ENCODE data around the gene DDX39B.
"Not testable (repeated sequence)": the region's sequence is repeated elsewhere in the genome, so short reads cannot be mapped to it uniquely, and the experiment has no call there.

The DDX39B gene

DNA sequence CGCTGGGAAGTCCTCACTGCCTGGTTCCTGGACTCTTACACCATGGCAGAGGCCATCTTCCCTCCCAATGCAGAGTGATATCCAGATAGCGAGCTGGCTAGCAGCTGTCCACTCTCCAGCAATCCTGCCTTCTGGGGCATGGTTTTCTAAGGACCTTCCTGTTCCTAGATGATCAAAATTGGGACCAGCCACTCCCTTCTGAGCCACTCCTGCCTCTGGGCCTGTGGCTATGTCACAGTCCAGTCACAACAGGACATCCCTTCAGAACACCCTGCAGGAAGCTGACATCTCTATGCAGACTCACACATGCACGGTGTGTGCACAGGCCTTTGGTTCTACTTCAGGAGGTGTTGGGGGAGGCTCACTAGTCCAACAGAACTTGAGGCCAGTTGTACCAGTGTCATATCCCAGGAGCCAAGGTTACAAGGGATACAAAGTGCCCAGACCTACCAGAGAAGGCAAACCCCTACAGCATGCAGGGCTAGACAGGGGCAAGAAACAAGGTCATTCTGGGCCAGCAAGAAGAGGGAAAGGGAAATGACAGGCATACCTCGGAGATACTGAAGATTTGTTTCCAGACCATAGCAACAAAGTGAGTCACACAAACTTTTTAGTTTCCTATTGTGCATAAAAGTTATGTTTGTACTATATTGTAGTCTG lies 15.7 kb downstream of the DDX39B start:
- no peak for FAIRE-seq

DNA sequence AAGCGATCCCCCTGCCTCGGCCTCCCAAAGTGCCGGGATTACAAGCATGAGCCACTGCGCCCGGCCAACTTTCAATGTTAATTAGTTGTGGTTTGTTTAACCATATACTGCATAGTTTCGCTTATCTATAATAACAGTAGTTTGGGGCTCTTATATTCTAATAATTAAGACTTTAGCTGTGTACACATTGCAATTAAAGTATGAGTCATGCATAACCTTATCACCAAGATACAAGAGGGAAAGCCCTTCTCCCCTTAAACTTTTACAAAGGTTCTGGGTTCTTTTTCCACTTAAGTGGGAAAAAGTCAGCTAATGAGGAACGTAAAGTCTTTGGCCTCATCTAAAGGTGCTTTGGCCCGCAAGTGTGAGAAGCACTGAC lies 16.3 kb downstream of the DDX39B start:
- no peak for FAIRE-seq

DNA sequence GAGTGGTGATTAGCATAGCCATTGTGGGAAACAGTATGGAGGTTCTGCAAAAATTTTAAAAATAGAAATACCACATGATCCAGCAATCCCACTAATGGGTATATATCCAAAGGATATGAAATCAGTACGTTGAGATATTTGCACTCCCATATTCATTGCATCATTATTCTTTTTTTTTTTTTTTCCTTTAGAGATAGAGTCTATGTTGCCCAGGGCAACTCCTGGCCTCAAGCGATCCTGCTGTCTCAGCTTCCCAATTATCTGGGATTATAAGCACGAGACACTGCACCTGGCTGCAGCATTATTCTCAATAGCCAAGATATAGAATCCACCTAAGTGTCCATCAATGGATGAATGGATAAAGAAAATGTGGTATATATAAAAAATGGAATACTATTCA lies 20.0 kb downstream of the DDX39B start:
- no peak for FAIRE-seq

DNA sequence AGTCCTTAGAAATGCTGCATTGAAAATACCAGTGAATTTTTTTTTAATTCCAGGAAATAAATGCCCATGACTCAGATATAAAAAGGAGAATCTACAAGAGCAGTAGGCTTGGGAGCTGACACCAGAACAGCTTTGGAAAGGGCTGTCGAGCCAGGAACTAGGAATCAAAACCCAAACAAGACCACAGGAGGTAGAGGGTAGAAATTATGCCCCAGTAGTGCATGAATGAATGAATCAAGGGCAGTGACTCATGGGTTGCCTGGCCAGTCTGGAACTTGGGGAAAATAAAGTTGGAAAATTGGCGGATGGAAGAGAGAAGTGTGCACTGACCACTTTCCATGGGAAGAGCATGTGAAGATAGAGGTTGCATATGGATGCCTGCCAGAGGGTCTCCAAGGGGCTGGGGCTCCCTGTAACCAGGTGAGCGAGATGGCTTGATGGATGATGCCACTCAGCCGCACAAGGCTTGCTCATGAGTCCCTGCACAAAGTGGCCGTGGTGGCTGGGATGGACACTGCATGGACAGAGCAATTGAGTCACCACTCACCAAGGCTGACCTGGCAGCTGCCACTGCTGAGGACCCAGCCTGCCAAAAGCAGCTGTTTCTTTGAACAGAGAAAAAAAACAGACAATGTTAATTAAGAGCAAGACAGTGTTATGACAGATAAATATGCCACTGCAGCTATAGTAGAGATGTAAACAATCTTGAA lies 28.2 kb downstream of the DDX39B start:
- no peak for FAIRE-seq

DNA sequence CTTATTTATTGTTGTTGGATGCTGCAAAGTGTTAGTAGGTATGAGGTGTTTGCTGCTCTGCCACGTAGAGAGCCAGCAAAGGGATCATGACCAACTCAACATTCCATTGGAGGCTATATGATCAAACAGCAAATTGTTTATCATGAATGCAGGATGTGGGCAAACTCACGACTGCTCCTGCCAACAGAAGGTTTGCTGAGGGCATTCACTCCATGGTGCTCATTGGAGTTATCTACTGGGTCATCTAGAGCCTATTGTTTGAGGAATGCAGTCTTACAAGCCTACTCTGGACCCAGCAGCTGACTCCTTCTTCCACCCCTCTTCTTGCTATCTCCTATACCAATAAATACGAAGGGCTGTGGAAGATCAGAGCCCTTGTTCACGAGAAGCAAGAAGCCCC lies 31.8 kb downstream of the DDX39B start:
- no peak for FAIRE-seq

DNA sequence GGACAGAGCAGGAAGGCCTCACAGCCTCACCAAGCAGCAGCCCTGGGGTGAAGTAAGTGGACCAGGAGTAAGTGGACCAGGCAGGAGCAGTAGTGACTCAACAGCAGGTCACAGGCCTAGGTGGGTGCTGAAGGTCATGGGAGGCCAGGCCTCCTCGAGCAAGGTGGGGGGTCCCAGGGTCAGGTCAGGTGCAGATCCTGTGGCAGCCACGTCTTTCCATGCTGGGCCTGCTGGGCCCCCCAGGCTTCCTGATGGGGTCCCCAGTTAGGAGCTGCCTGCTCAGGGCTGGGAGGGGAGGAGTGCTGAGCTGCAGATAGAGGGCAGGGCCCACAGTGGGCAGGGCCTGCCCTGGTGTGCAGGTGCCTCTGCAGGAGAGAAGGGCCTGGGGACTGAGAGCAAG lies 32.8 kb downstream of the DDX39B start:
- not testable (repeated sequence) for FAIRE-seq

DNA sequence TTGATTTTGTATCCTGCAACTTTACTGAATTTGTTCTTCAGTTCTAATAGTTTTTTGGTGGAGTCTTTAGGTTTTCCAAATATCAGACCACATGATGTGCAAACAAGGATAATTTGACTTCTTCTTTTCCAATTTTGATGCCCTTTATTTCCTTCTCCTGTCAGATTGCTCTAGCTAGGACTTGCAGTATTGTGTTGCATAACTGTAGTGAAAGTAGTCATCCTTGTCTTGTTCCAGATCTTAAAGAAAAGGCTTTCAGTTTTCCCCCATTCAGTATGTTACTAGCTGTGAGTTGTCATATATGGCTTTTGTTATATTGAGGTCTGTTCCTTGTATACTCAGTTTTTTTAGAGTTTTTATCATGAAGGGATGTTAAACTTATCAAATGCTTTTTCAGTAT lies 39.2 kb downstream of the DDX39B start:
- FAIRE-seq: no peak

DNA sequence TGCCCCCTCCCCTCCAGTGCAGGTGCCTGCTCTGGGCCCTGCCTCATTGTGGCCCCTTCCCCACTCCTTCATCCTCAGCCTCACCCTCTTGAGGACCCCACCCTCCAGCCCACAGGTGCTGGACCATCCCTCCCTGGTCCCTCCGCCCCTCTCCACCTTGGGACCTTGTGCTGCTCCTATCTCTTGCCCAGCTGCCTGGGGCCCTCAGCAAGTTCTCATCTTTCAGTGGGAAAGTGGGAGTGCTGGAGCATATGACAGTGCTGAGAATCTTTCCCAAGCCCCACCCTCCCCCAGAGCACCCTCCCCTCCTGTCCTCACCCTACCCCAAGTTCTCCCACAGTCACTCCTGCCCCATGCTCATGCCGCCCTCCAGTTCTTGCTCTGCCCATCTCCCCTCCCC lies 42.2 kb downstream of the DDX39B start:
- not testable (repeated sequence) for FAIRE-seq

DNA sequence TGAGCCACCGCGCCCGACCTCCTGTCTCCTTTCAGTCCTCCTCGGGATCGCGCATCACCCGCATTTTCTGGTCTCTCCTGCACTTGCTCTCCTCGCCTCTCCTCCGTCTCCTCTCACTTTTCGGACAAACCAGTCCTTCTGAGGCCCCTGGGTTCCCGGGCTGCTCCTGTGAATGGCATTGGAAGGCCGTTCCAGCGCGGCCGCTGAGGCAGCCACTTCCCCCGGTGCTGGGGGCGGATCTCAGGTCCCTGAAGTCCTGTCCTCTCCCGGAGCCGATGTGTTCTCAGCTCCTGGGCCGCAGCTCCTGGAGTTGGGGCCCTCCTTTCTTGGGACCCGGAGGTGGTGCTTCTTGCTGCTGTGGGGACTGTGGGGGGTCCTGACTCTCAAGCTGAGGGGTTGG lies 43.1 kb downstream of the DDX39B start:
- FAIRE-seq: no peak

DNA sequence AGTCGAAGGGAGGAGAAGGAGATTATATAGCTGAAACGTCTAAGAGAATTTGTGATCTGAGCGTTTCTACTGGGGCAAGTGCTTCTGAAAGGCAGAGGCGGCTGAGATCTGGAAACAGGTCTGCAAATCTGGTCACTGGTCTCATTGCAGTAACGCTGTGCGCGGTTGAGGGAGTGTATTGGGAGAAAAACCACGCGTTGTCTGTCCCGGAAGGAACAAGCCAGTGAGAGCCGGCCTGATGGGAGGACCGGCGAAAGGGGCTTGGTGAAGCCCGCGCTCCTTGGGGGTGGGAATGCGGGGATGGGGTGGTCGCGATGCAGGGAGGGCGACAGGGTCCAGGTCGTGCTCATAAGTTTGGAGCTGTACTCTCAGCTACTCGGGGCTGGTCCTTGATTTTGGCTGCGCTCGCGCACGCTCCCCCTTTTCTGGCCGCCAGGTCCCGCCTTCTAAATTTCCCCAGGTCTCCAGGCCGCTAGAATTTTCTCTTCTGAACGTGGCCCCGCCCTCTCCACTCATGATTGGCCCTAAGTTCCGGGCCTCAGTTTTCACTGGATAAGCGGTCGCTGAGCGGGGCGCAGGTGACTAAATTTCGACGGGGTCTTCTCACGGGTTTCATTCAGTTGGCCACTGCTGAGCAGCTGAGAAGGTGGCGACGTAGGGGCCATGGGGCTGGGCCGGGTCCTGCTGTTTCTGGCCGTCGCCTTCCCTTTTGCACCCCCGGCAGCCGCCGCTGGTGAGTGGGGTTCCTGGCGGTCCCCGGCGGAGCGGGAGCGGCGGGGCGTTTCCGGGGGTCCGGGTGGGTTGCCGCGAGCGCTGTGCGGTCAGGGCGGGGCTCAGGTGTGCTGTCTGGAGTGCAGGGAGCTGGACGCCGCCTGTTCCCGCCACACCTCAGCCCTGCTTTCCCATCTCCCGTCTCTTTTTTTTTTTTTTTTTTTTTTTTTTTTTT lies 44.0 kb downstream of the DDX39B start, which contains the start of gene MICB:
MICB (plus strand) TSS at position 615 of the 946 bp plus-strand sequence; CDS start at position 664, 49 bp downstream.
- no peak for FAIRE-seq

DNA sequence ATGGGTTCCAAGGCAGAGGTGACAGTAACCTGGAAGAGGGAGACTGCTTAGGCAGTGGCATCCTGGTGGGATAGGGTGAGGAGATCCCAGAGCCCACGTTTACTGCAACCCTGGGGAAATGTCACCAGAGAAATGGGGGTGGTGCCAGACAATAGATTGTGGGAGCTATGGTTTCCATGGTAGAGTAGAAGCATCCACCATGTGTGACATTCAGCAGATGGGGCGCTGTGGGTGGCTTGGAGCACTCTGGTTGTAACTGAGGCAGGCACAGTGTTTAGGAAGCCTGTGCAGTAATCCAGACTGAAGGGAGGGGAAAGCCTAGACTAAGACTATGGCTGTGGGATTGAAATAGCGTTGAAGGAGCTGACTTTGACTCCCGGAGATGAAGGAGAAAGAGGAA lies 45.0 kb downstream of the DDX39B start:
- FAIRE-seq: not testable (repeated sequence)

DNA sequence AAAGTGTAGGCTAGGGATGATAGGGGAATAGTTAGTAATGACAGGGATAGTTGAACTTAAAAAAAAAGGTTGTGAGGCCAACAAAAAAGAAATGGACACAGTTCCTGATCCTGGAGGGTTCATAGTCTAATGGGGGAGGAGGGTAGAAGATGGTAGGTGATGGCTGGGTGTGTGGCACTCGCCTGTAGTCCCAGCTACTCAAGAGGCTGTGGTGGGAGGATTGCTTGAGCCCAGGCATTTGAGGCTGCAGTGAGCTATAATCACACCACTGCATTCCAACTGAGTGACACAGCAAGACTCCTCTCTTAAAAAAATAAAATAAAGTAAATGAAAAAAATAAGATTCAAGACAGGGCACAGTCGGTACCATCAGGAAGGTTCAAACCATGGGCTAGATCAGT lies 46.2 kb downstream of the DDX39B start:
- FAIRE-seq: no peak

DNA sequence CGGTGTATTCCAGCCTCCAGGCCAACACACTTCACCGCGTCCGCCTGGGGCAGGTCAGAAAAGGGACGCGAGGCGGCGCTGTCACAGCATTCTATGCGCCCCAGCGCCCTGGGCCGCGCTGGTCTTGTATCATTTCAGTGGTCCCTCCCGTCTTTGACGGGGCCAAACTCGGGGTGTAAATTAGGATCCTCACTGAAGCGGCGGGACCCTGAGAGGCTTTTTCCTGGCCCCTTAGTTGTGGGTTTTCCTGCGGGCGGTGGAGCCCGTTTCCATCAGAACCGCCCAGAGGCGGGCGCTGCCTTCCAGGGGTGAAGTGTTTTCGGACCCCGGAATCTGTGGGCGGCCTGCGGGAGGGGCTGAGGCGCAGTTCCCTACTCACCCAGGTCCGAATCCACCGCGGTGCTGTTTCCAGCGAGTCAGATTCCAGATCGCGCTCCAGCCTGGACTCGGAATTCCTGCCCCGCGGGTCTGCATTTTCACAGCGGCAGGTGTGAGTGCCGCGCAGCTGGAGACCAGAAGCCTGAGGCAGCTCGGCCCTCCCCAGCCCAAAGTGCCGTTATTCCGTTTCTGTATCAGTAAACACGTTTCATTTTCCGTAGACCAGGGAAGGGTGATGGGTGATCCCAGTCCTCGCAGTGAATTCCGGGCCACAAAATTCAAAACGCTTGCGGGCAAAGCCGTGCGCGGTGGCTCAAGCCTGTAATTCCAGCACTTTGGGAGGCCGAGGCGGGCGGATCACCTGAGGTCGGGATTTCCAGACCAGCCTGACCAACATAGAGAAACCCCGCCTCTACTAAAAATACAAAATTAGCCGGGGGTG lies 47.7 kb downstream of the DDX39B start:
- no peak for FAIRE-seq

DNA sequence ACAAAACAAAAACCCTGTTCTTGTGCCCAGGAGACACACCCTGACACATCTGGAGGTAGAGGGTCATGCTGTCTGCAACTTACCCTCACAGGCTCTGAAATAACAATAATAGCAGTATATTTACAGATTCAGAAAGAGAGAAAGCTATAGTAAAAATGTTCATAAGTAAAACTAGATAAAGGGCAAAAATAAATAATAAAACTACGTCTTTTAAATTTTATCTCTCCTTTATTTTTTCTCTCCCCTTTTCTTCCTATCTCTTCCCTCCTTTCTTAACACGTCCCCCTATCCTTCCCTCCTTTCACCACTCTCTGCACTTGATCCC lies 48.3 kb downstream of the DDX39B start:
- FAIRE-seq: not testable (repeated sequence)

DNA sequence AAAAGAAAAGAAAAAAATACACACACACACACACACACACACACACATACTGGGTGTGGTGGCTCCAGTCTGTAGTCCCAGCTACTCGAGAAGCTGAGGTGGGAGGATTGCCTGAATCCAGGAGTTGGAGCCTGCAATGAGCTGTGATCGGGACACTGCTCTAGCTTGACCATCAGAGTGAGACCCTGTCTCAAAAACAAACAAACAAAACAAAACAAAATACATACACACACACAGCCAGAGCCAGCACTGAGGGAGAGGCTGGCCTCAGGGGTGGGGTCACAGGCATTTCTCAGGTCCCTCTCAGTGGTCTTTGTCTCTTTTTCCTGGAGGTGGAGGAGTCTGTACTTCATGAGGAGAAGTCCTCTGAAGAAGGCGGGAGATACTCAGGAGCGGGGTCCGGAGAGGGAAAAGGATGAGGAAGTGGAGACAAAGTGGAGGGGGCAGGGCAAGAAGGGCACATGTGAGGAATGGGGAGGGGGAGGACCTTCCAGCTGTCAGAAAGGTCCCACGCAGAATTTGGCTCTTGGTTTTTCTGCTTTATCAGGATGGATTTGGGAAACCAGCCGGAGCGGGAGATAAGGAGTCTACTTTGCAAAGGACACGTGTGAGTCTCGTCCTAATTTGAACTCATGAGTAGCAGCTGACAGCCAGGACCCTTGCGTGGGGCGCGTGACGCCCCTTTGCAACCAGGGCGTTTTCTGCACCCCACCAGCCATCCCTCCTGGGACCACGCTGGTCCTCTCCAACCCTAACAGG lies 51.5 kb downstream of the DDX39B start:
- FAIRE-seq: no peak

DNA sequence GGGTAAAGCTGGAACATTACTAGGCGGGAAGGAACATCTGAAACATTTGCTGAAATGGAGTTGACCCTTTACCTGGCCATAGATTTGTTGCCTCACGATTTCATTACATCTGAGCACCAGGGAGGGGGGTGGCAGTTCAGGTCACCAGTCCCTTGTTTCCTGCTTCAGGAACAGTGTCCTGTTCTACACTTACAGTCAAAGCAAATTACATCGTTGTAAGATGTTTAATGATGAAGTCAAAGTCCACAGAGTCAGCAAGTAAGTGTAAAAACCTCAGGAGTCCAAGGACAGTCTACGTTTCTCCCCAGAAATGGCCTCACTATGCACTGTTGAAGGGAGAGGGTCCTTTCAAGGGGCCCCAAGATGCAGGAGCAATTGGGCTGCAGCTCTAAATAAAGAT lies 52.7 kb downstream of the DDX39B start:
- no peak for FAIRE-seq

DNA sequence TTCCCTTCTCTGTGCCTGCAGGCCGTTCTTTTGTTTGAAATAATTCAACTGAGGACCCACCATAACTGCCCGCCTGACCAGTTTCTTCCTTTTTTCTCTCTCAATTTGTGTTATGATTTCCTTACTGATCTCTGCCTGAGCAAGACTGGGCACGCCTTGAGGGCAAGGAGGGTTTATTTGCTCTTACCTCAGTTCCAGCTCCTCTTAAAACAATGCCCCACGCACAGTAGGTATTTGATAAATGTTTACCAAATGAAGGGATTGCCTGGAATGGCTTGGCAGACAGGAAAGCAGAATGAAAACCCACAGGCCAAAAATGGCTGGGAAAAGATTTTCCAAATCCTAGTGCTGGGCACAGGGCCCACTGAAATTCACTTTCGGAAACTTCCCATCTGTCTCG lies 54.1 kb downstream of the DDX39B start:
- not testable (repeated sequence) for FAIRE-seq

DNA sequence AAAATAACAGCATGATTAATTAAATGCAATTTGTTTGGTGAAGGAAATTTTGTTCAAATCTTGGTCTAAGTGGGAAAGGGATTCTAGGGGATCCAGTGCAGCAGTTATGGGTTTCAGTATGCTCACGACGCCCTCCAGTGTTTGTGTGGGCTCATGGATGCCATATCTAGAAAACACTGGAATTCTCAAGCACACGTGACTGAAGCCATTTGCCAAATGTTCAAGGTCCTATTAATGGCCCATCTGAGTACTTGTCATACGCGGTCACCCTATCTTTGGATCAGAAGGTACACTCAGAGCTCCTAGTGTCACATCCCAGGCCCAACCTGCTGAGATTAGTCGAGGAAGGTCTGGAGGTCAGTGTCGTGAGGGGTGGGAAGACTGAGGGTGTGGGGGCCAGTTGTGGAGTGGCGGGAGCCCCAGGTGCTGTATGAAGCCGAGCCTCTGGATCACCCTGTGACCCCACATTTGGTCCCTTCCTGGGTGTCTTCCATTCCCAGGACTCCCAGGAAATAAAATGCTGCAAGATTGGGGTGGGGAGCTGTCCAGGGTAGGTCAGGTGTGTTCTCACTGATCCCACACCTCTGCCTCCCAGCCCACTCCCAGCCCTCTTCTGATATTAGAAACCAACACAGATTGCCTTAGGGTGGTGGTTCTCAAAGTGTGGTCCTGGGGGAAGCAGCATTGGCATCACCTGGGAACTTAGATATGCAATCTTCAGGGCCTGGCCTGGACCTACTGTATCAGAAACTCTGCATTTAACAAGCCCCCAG lies 55.6 kb downstream of the DDX39B start:
- FAIRE-seq: not testable (repeated sequence)

DNA sequence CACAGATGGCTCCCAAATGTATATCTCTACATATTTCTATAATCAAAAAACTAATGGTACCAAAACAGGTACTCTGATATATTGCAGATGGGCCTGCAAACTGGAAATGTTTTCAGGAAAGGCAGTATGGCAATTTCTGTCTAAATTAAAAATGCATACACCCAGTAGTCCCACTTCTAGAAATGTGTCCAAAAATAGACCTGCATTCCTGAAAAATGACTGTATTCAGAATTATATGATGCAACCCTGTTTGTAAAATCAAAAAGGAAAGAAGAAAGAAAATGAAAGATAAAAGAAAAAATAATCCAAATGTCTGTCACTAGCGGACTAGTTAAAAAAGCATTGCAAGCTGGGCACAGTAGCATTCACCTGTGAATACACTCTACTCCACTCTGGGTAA lies 56.7 kb downstream of the DDX39B start:
- no peak for FAIRE-seq

DNA sequence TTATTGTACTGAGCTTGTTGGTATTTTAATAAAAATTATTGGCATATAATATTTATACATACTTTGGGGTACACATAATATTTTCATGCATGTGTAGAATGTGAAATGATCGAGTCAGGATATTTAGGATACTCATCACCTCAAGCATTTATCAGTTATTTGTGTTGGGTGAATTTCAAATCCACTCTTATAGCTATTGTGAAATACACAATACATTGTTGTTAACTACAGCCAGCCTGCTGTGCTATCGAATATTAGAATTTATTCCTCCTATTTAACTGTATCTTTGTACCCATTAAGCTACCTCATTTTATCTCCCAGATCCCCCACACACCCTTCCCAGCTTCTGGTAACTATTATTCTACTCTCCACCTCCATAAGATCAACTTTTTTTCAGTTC lies 58.4 kb downstream of the DDX39B start:
- FAIRE-seq: no peak

DNA sequence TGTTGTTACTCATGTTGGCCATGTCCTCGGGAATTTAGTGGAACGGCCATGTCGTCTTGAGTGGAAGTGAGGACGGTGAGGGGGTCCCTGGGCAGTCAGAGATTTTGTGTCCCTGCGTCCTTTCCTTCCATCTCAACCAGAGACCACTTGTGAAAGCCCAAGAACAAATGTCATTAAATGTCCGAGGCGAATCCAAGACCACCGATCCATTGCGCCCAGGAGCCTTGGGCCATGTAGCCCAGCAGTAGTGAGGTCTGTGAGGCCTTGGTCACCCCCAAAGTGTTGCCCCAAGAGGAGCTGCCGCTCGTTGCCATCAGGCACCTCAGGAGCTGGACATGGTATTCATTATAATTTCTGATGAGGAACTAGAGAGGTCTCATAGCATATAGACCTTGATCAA lies 61.2 kb downstream of the DDX39B start:
- no peak for FAIRE-seq
